ENCODE data around the gene TAOK1.
"Not testable (repeated sequence)": the region's sequence is repeated elsewhere in the genome, so short reads cannot be mapped to it uniquely, and the experiment has no call there.

TAOK1 gene

GRCh38 chr17:29449865-29450671 is 59.9 kb downstream of the TAOK1 start:
- DNase-seq: no peak

GRCh38 chr17:29451121-29451742 is 61.1 kb downstream of the TAOK1 start:
- DNase-seq: no peak

GRCh38 chr17:29458066-29458465 is 67.9 kb downstream of the TAOK1 start:
- no peak for DNase-seq

- DNase-seq: no peak
These were observed 71.5 kb downstream of the TAOK1 start for GRCh38 chr17:29461483-29462206.

- DNase-seq: no peak
These were observed 79.1 kb downstream of the TAOK1 start for GRCh38 chr17:29469276-29469675.

GRCh38 chr17:29473437-29473836 is 83.3 kb downstream of the TAOK1 start:
- not testable (repeated sequence) for DNase-seq

GRCh38 chr17:29474297-29474696 is 84.1 kb downstream of the TAOK1 start:
- DNase-seq: no peak

- no peak for DNase-seq
These were observed 85.7 kb downstream of the TAOK1 start for GRCh38 chr17:29475891-29476290.

GRCh38 chr17:29480249-29480928 is 90.2 kb downstream of the TAOK1 start:
- DNase-seq: not testable (repeated sequence)

- DNase-seq: no peak
These were observed 93.3 kb downstream of the TAOK1 start for GRCh38 chr17:29483503-29483902.

GRCh38 chr17:29495011-29495410 is 104.8 kb downstream of the TAOK1 start:
- no peak for DNase-seq

- DNase-seq: no peak
These were observed 114.5 kb downstream of the TAOK1 start for GRCh38 chr17:29504711-29505110.

- DNase-seq: no peak
These were observed 115.7 kb downstream of the TAOK1 start for GRCh38 chr17:29505836-29506235.

- no peak for DNase-seq
These were observed 120.8 kb downstream of the TAOK1 start for GRCh38 chr17:29510953-29511352.

- no peak for DNase-seq
These were observed 124.6 kb downstream of the TAOK1 start for GRCh38 chr17:29514792-29515191.

GRCh38 chr17:29518359-29518758 is 128.2 kb downstream of the TAOK1 start:
- no peak for DNase-seq

- DNase-seq: no peak
These were observed 134.5 kb downstream of the TAOK1 start for GRCh38 chr17:29524692-29525091.

- no peak for DNase-seq
These were observed 136.2 kb downstream of the TAOK1 start for GRCh38 chr17:29526322-29526721.

GRCh38 chr17:29533976-29534375 is 143.8 kb downstream of the TAOK1 start:
- DNase-seq: no peak

GRCh38 chr17:29544066-29544465 is 153.9 kb downstream of the TAOK1 start:
- no peak for DNase-seq

GRCh38 chr17:29546085-29546484 is 155.9 kb downstream of the TAOK1 start:
- DNase-seq: no peak

- DNase-seq: no peak
These were observed 156.7 kb downstream of the TAOK1 start for GRCh38 chr17:29546830-29547229.

Measured in SHP77 (cell line).